OCI-LY7 (cell line): ENCODE data around the gene IL15. TPM values are rescaled to one million over a fixed set of nuclear protein-coding genes. Genes with fewer than 3 reads are reported as not detected.

Experiments
- BruUV-seq: library from RNA; stranded (reverse); fragments of 400-500 nt; replicated peaks from 2 replicates; lab custom pipeline; 2021; lab: Mats Ljungman, UMichigan
- CTCF ChIA-PET: fragments of 300-600 bp; sonication (Branson Sonifier 250); formaldehyde crosslinking; loops from one replicate; lab custom pipeline; 2022; ENCODE audit warnings: antibody characterized with exemption; ENCODE audit not compliant: unreplicated experiment; lab: Charles Lee
- POLR2A ChIA-PET: fragments of 300-600 bp; sonication (Branson Sonifier 250); formaldehyde crosslinking; loops from one replicate; lab custom pipeline; 2022; ENCODE audit warnings: antibody characterized with exemption; lab: Charles Lee
- DNase-seq: peaks from one replicate; pipeline ENCODE4 v3.0.0-alpha.2; 2015; ENCODE audit warnings: low spot score
- H2AFZ ChIP-seq: fragments of 200-600 bp; sonication (generic), shearing (Covaris generic); 2 replicates; pipeline ENCODE4 v1.6.1; 2014; ENCODE audit warnings: mild to moderate bottlenecking, antibody characterized with exemption, low read length, moderate library complexity
- H3K27ac ChIP-seq: fragments of 200-600 bp; sonication (generic); 2 replicates; pipeline ENCODE4 v1.5.1; 2014; ENCODE audit warnings: mixed run types, low read depth, mild to moderate bottlenecking, moderate library complexity, low read length, inconsistent platforms; ENCODE audit not compliant: poor library complexity, severe bottlenecking
- H3K36me3 ChIP-seq: fragments of 200-600 bp; sonication (generic); 2 replicates; pipeline ENCODE4 v1.6.1; 2014; ENCODE audit warnings: mild to moderate bottlenecking, antibody characterized with exemption, low read length, moderate library complexity, mixed read lengths; ENCODE audit not compliant: insufficient read depth
- H3K4me1 ChIP-seq: fragments of 200-600 bp; sonication (generic); 2 replicates; pipeline ENCODE4 v1.5.1; 2014; ENCODE audit warnings: mild to moderate bottlenecking, low read length; ENCODE audit not compliant: insufficient read depth, poor library complexity, severe bottlenecking
- H3K4me2 ChIP-seq: fragments of 200-600 bp; sonication (generic); 2 replicates; pipeline ENCODE4 v1.6.1; 2014; ENCODE audit warnings: mild to moderate bottlenecking, low read length
- H3K4me3 ChIP-seq: fragments of 200-600 bp; sonication (generic); 2 replicates; pipeline ENCODE4 v1.5.1; 2014; ENCODE audit warnings: mild to moderate bottlenecking, low read depth, low read length; ENCODE audit not compliant: poor library complexity, severe bottlenecking
- H3K79me2 ChIP-seq: fragments of 200-600 bp; sonication (generic); 2 replicates; pipeline ENCODE4 v1.6.1; 2016; ENCODE audit warnings: low read depth, mild to moderate bottlenecking, low read length, moderate library complexity, mixed read lengths; ENCODE audit not compliant: insufficient read depth
- H3K9me2 ChIP-seq: fragments of 200-600 bp; sonication (generic); 2 replicates; pipeline ENCODE4 v1.6.1; 2016; ENCODE audit warnings: mild to moderate bottlenecking, low read length, mixed read lengths; ENCODE audit not compliant: insufficient read depth
- H3K9me3 ChIP-seq: fragments of 200-600 bp; sonication (generic); 2 replicates; pipeline ENCODE4 v1.6.1; 2014; ENCODE audit warnings: mild to moderate bottlenecking, mixed run types, low read length, mixed read lengths
- H4K20me1 ChIP-seq: fragments of 200-600 bp; sonication (generic); 2 replicates; pipeline ENCODE4 v1.6.1; 2014; ENCODE audit warnings: mild to moderate bottlenecking, antibody characterized with exemption, low read length, moderate library complexity, mixed read lengths; ENCODE audit not compliant: insufficient read depth
- EZH2phosphoT487 ChIP-seq: fragments of 200-600 bp; sonication (generic); IDR thresholded peaks from 2 replicates; pipeline ENCODE4 v1.6.1; 2018; ENCODE audit warnings: low read depth, borderline replicate concordance, mild to moderate bottlenecking, mixed run types, antibody characterized with exemption, low read length, moderate library complexity, mixed read lengths
- intact Hi-C: fragments of 100-400 bp; cut with micrococcal nuclease; formaldehyde crosslinking; loops from one replicate; pipeline ENCODE4 v1.10.0; 2022; ENCODE audit not compliant: unreplicated experiment
- total RNA-seq, 2 experiments: library from RNA; depleted of rRNA in 1 of 2; stranded (reverse); fragments of >200 nt in 1 of 2; shearing (Covaris generic) in 1 of 2; gene quantifications; 2 replicates each; pipeline ENCODE4 v1.2.3, GENCODE V29; 2014 to 2022
- TF ChIP-seq, protein P1 (sequence below): fragments of 200-600 bp; sonication (generic); conservative IDR thresholded peaks from 2 replicates; pipeline ENCODE4 v1.5.1; 2014; ENCODE audit warnings: mild to moderate bottlenecking, antibody characterized with exemption, low read length, moderate library complexity, mixed read lengths

IL15 gene
- total RNA-seq, 2 experiments from 2014 or later: not detected

DNA sequence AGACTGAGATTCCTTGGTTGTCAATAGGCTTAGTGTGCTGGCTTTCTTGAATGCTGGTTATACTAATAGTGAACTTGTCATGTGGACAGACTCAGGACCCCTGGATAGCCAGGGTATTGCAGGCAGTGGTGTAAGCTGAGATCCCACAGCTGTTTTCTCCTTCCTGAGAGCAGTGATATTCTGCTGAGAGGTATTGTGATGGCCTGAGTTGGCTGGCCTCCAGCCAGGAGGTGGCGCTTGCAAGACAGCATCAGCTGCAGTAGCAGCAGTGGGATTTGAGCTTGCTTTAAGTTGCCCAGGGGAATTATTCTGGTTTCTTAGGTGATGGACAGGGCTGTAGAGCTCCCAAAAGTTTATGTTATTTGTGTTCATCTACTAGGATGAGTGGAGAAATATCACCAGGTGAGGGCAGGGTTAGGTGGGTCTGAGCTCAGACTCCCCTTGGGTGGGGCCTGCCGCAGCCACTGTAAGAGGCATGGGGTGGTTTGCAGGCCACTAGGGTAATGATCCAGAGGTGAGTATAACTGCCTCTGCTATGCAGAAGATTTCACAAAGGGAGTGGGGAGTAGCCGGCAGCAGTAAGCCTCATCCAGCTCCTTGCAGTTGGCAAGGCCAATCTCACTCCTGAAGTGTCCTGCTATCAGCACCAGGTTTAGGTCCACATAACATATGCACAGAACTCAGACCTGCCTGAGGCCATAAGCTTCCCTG is 66.2 kb downstream of the IL15 start:
- H3K4me3 ChIP-seq: no peak overlapping the region
- POLR2A ChIA-PET: no interaction called here
- TF ChIP-seq, protein P1, sequence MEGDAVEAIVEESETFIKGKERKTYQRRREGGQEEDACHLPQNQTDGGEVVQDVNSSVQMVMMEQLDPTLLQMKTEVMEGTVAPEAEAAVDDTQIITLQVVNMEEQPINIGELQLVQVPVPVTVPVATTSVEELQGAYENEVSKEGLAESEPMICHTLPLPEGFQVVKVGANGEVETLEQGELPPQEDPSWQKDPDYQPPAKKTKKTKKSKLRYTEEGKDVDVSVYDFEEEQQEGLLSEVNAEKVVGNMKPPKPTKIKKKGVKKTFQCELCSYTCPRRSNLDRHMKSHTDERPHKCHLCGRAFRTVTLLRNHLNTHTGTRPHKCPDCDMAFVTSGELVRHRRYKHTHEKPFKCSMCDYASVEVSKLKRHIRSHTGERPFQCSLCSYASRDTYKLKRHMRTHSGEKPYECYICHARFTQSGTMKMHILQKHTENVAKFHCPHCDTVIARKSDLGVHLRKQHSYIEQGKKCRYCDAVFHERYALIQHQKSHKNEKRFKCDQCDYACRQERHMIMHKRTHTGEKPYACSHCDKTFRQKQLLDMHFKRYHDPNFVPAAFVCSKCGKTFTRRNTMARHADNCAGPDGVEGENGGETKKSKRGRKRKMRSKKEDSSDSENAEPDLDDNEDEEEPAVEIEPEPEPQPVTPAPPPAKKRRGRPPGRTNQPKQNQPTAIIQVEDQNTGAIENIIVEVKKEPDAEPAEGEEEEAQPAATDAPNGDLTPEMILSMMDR: peak; percentile 50
- no peak for TF ChIP-seq EZH2phosphoT487
- no peaks in the 10 kb centered on the region for H3K4me1 ChIP-seq
- no peaks in the 10 kb centered on the region for H3K9me3 ChIP-seq
- no peak for DNase-seq
- no TSS peak for BruUV-seq
- intact Hi-C loops: no loop called here
- no peaks in the 10 kb centered on the region for H3K36me3 ChIP-seq
- no peak overlapping the region for H3K27ac ChIP-seq
- H4K20me1 ChIP-seq: no peaks in the 10 kb centered on the region
- H3K79me2 ChIP-seq: no peaks in the 10 kb centered on the region
- H2AFZ ChIP-seq: no peak overlapping the region
- H3K9me2 ChIP-seq: no peaks in the 10 kb centered on the region
- CTCF ChIA-PET: no interaction called here
- H3K4me2 ChIP-seq: no peak overlapping the region

DNA sequence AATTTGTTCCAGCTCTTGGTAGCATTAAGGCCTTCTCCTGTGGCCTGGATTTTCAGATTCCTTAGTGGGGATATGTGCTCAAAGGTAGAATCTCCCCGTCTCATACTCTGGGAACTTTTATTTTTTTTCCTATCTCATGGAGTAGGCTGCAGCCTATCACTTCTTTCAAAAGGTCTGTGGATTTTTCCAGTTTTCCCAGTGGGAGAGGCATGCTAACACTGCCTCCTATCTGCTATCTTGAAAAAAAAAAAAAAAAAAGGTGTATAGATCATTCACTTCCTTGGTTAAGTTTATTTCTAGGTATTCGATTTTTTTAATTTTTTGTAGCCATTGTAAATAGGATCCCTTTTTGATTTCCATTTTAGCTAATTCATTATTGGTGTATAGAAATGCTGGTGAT is 67.1 kb downstream of the IL15 start:
- Histone ChIP-seq H3K4me3 (no peak overlapping the region), H3K4me2 (no peak overlapping the region), H3K36me3 (no peaks in the 10 kb centered on the region), H3K79me2 (no peaks in the 10 kb centered on the region), H3K27ac (no peak overlapping the region), H3K9me2 (no peaks in the 10 kb centered on the region), H2AFZ (no peak overlapping the region), H3K9me3 (no peaks in the 10 kb centered on the region), H3K4me1 (no peaks in the 10 kb centered on the region), H4K20me1 (no peaks in the 10 kb centered on the region)
- DNase-seq: no peak
- no TSS peak for BruUV-seq
- TF ChIP-seq, protein P1: no peak
- TF ChIP-seq EZH2phosphoT487: no peak
- ChIA-PET CTCF (no interaction called here), POLR2A (no interaction called here)
- intact Hi-C loops: no loop called here

GRCh38 chr4:141705048-141705746 is 68.8 kb downstream of the IL15 start:
- Histone ChIP-seq H3K4me3 (no peak overlapping the region), H3K4me2 (no peak overlapping the region), H3K9me2 (no peaks in the 10 kb centered on the region), H3K9me3 (no peaks in the 10 kb centered on the region), H3K27ac (no peak overlapping the region), H3K4me1 (no peaks in the 10 kb centered on the region), H3K36me3 (no peaks in the 10 kb centered on the region), H4K20me1 (no peaks in the 10 kb centered on the region), H2AFZ (no peak overlapping the region), H3K79me2 (no peaks in the 10 kb centered on the region)
- BruUV-seq: no TSS peak
- CTCF ChIA-PET: no interaction called here
- DNase-seq: no peak
- POLR2A ChIA-PET: no interaction called here
- TF ChIP-seq EZH2phosphoT487: no peak
- TF ChIP-seq, protein P1: no peak
- intact Hi-C loops: no loop called here
